Activated B cell treated with CpG ODN at 0.5 μM for 24 hours (primary cell): Measurements from ENCODE around the gene CFLAR. TPM values are rescaled to one million over a fixed set of nuclear protein-coding genes. Genes with fewer than 3 reads are reported as not detected.
"Not testable (repeated sequence)": the region's sequence is repeated elsewhere in the genome, so short reads cannot be mapped to it uniquely, and the experiment has no call there.

Experiments used
- ATAC-seq: fragments of 200-7000 bp; cut with Tn5 transposase; one replicate; pipeline ENCODE4 v1.10.0; 2021; ENCODE audit warnings: low read depth, mild to moderate bottlenecking, moderate library complexity
- CTCF ChIA-PET: fragments of 350-600 bp; sonication (Branson Sonifier 250); formaldehyde crosslinking; loops from one replicate; lab custom pipeline; 2021; ENCODE audit warnings: antibody characterized with exemption; lab: Charles Lee
- POLR2A ChIA-PET: fragments of 350-600 bp; sonication (Branson Sonifier 250); formaldehyde crosslinking; loops from one replicate; lab custom pipeline; 2021; ENCODE audit warnings: antibody characterized with exemption; lab: Charles Lee
- DNase-seq: peaks from one replicate; pipeline ENCODE4 v3.0.0; 2022
- H3K27ac Mint-ChIP-seq: one replicate; pipeline ENCODE4 v1.8.0; 2020; ENCODE audit warnings: mixed read lengths
- H3K27me3 Mint-ChIP-seq: one replicate; pipeline ENCODE4 v1.8.0; 2021; ENCODE audit warnings: mixed read lengths
- H3K36me3 Mint-ChIP-seq: one replicate; pipeline ENCODE4 v1.8.0; 2021; ENCODE audit warnings: low read depth, mixed read lengths
- H3K4me1 Mint-ChIP-seq: one replicate; pipeline ENCODE4 v1.8.0; 2021; ENCODE audit warnings: mixed read lengths
- H3K4me3 Mint-ChIP-seq: one replicate; pipeline ENCODE4 v1.8.0; 2020; ENCODE audit warnings: mild to moderate bottlenecking, mixed read lengths
- H3K9me3 Mint-ChIP-seq: one replicate; pipeline ENCODE4 v1.8.0; 2020; ENCODE audit warnings: mixed read lengths
- intact Hi-C: fragments of 100-400 bp; cut with micrococcal nuclease; formaldehyde crosslinking; loops from one replicate; pipeline ENCODE4 v1.15.1; 2024
- total RNA-seq: library from RNA; stranded (reverse); gene quantifications from 2 replicates; pipeline ENCODE4 v1.2.3, GENCODE V29; 2022
- TF ChIP-seq, protein P1 (sequence below): fragments of 200-600 bp; IDR thresholded peaks from one replicate; pipeline ENCODE4 v1.8.0; 2022; ENCODE audit warnings: antibody characterized with exemption, mild to moderate bottlenecking

CFLAR gene
- total RNA-seq, 1 donor from 2014 or later: 320 TPM

GRCh38 chr2:201144101-201145051, 28.4 kb downstream of the CFLAR start:
- Mint-ChIP-seq H3K27ac (no peak overlapping the region), H3K27me3 (no peaks in the 10 kb centered on the region), H3K4me3 (no peak overlapping the region), H3K36me3 (peaks cover 71% of the 10 kb centered on the region), H3K4me1 (peaks cover 3% of the 10 kb centered on the region), H3K9me3 (no peaks in the 10 kb centered on the region)
- POLR2A ChIA-PET: interaction anchor here (0.8 to 1.2 kb wide), 3 partner anchors 10 to 26 kb away, joined by 4 to 6 read pairs (median 5); no protein-coding TSS in a partner anchor
- CTCF ChIA-PET: interaction anchor here (1.0 to 1.9 kb wide), 3 partner anchors 16 to 88 kb away, joined by 3 to 5 read pairs (median 4); no protein-coding TSS in a partner anchor
- TF ChIP-seq, protein P1, sequence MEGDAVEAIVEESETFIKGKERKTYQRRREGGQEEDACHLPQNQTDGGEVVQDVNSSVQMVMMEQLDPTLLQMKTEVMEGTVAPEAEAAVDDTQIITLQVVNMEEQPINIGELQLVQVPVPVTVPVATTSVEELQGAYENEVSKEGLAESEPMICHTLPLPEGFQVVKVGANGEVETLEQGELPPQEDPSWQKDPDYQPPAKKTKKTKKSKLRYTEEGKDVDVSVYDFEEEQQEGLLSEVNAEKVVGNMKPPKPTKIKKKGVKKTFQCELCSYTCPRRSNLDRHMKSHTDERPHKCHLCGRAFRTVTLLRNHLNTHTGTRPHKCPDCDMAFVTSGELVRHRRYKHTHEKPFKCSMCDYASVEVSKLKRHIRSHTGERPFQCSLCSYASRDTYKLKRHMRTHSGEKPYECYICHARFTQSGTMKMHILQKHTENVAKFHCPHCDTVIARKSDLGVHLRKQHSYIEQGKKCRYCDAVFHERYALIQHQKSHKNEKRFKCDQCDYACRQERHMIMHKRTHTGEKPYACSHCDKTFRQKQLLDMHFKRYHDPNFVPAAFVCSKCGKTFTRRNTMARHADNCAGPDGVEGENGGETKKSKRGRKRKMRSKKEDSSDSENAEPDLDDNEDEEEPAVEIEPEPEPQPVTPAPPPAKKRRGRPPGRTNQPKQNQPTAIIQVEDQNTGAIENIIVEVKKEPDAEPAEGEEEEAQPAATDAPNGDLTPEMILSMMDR: no peak
- intact Hi-C loops: no loop called here
- no peak for DNase-seq
- no peak for ATAC-seq

DNA sequence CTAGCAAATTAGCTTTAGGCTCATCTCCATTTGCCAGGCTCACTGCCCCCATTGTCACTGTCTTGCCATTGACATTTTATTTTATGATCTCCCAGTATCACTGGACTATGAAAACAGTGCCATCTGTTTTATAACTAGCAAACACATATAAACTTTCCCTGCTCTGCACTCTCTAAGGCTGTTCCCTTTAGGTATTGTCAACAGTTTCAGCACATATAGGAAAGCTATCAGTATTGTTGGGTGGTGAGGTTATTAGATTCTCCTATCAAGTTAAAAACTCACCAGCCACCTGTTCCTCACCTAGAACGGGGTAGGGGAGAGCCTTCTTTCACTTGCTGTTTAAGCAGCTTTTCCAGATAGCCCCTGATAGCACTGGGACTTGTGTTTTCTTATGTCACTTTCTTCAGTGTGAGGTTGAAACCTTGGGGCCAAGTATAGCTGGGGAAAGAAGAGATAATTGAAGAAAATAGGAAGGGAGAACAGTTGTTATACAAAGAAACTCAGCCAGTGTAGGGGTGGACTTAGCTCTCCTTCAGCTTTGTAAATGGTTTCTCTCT, 32.5 kb downstream of the CFLAR start:
- Mint-ChIP-seq H3K9me3 (no peaks in the 10 kb centered on the region), H3K27me3 (no peaks in the 10 kb centered on the region), H3K27ac (peak overlapping the region; percentile 6), H3K36me3 (peaks cover 72% of the 10 kb centered on the region), H3K4me1 (peaks cover 31% of the 10 kb centered on the region), H3K4me3 (no peak overlapping the region)
- POLR2A ChIA-PET: interaction anchor here (1.1 to 1.7 kb wide), 3 partner anchors 10 to 32 kb away, joined by 3 to 5 read pairs (median 5); no protein-coding TSS in a partner anchor
- TF ChIP-seq, protein P1: no peak
- CTCF ChIA-PET: interaction anchor here (0.9 to 1.3 kb wide), 3 partner anchors 9 to 84 kb away, joined by 3 to 5 read pairs (median 3); partner anchors contain the start of gene CFLAR
- intact Hi-C loops: loop anchor here (1.0 kb wide), 1 partner anchor 10 kb away; no protein-coding TSS in a partner anchor
- DNase-seq (no peak), ATAC-seq (no peak)

DNA sequence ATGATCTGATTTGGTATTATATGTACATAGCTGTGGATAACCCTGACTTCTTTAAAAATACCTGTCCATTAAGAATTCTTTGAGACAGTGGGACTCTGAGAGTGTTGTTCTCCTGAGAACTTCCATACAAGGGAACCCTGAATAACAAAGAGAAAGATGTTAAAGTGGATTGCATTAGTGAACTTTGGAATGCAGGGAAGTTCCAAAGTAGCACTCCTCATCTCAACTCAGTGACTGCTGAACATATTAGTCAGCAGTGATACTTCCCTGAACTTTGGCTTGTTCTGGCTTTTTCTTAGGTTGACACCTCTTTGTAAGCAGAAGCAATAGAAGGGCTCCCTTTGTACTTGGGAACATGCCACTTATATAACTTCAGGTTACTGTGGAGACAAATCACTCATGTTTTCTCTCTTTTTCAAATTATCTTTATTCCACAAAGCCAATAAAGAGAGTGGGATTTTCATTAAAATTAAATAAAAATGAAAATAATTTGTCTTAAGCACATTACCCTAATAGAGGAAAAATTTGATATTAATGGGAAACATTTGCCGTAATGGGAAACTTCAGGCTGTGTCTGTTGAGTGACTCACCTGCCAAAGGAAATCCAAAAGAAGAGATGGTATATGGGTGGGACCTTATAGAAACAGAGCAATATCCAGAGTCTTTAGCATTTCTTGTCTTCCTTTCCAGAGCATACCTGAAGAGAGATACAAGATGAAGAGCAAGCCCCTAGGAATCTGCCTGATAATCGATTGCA, 33.3 kb downstream of the CFLAR start:
- no peak overlapping the region for H3K4me3 Mint-ChIP-seq
- no peak for DNase-seq
- peaks cover 70% of the 10 kb centered on the region for H3K36me3 Mint-ChIP-seq
- TF ChIP-seq, protein P1: no peak
- no peaks in the 10 kb centered on the region for H3K27me3 Mint-ChIP-seq
- intact Hi-C loops: no loop called here
- ChIA-PET CTCF (interaction anchor here (0.9 to 1.2 kb wide), 2 partner anchors 9 to 33 kb away, joined by 3 read pairs; partner anchors contain the start of gene CFLAR), POLR2A (interaction anchor here (1.1 to 7.4 kb wide), 5 partner anchors 9 to 285 kb away, joined by 3 to 84 read pairs (median 5); partner anchors contain the start of genes CFLAR and CLK1)
- peaks cover 31% of the 10 kb centered on the region for H3K4me1 Mint-ChIP-seq
- no peak overlapping the region for H3K27ac Mint-ChIP-seq
- ATAC-seq: no peak
- no peaks in the 10 kb centered on the region for H3K9me3 Mint-ChIP-seq

DNA sequence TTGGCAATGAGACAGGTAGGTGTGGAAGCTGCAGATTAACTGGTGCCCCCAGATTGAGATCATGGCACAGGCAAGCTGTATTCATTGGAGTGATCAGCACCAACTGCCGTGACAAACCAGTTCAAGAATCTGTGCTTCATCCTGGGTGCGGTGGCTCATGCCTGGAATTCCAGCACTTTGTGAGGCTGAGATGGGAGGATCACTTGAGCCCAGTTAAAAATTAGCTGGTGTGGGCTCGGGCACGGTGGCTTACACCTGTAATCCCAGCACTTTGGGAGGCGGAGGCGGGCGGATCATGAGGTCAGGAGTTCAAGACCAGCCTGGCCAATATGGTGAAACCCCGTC, 33.8 kb downstream of the CFLAR start:
- ATAC-seq, DNase-seq, H3K27me3 Mint-ChIP-seq, H3K9me3 Mint-ChIP-seq, intact Hi-C loops, H3K4me3 Mint-ChIP-seq: not testable (repeated sequence)
- Mint-ChIP-seq H3K4me1 (peaks cover 36% of the 10 kb centered on the region), H3K36me3 (peaks cover 74% of the 10 kb centered on the region), H3K27ac (peak overlapping the region; percentile 35)
- CTCF ChIA-PET: interaction anchor here (1.0 kb wide), 1 partner anchor 32 kb away, joined by 3 read pairs; no protein-coding TSS in a partner anchor
- POLR2A ChIA-PET: interaction anchor here (1.4 to 7.4 kb wide), 3 partner anchors 12 to 285 kb away, joined by 3 to 84 read pairs (median 6); partner anchors contain the start of genes CFLAR and CLK1
